Endothelial cell (in vitro differentiated cells): ENCODE data around the gene KAT2A. TPM values are rescaled to one million over a fixed set of nuclear protein-coding genes. Genes with fewer than 3 reads are reported as not detected.
A peak's percentile ranks its signal among the peaks of the same experiment; 100 is the strongest.

Experiments
- DNase-seq: peaks from one replicate; pipeline ENCODE4 v3.0.0; 2021; ENCODE audit warnings: low spot score
- H3K27ac Mint-ChIP-seq: one replicate; pipeline ENCODE4 v1.8.0; 2021; ENCODE audit warnings: mixed read lengths, inconsistent platforms; ENCODE audit not compliant: unreplicated experiment
- H3K27me3 Mint-ChIP-seq: one replicate; pipeline ENCODE4 v1.8.0; 2021; ENCODE audit warnings: mild to moderate bottlenecking, moderate library complexity, mixed read lengths, inconsistent platforms; ENCODE audit not compliant: unreplicated experiment
- H3K36me3 Mint-ChIP-seq: one replicate; pipeline ENCODE4 v1.8.0; 2021; ENCODE audit warnings: mild to moderate bottlenecking, low read depth, mixed read lengths, inconsistent platforms; ENCODE audit not compliant: unreplicated experiment
- H3K4me1 Mint-ChIP-seq: one replicate; pipeline ENCODE4 v1.8.0; 2021; ENCODE audit warnings: mild to moderate bottlenecking, mixed read lengths, inconsistent platforms; ENCODE audit not compliant: unreplicated experiment
- H3K4me3 Mint-ChIP-seq: one replicate; pipeline ENCODE4 v1.8.0; 2021; ENCODE audit warnings: mild to moderate bottlenecking, mixed read lengths, inconsistent platforms; ENCODE audit not compliant: unreplicated experiment
- H3K9me3 Mint-ChIP-seq: one replicate; pipeline ENCODE4 v1.8.0; 2021; ENCODE audit warnings: mixed read lengths, inconsistent platforms; ENCODE audit not compliant: unreplicated experiment
- total RNA-seq: library from RNA; stranded (reverse); fragmentation: NEBNext Ultra II Directional; extraction: Animal tissue kit (Norgen Biotek cat#: 25700); gene quantifications from one replicate; pipeline ENCODE4 v1.2.1, GENCODE V29; 2021; ENCODE audit not compliant: unreplicated experiment
- TF ChIP-seq, protein P1 (sequence below): fragments of 200-600 bp; sonication (generic); IDR thresholded peaks from one replicate; pipeline ENCODE4 v1.5.0; 2021; ENCODE audit warnings: antibody characterized with exemption; ENCODE audit not compliant: unreplicated experiment

Gene KAT2A
- total RNA-seq, 1 donor from 2014 or later, result 22.8 TPM

- peak; percentile 80 for DNase-seq
- H3K27ac Mint-ChIP-seq, result no peak overlapping the region
Measured at GRCh38 chr17:42067371-42068091, 53.6 kb downstream of the KAT2A start.

DNA sequence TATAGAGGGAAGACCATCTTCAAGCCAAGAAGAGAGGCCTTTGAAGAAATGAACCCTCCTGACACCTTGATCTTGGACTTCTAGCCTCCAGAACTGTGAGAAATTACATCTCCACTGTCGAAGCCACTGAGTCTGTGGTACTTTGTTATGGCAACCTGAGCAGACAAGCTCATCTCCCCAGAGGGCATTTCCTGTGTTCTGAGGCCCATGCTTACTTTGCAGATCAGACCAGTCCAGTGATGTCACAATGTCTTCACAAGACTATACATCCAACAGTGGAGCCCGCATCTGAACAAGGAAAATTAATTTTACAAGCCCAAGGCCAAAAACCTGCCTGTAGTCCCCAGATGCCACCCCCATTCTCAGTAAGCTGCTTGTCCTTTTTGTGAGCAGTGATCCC, 56.0 kb downstream of the KAT2A start:
- no peaks in the 10 kb centered on the region for H3K36me3 Mint-ChIP-seq
- no peak for DNase-seq
- no peaks in the 10 kb centered on the region for H3K9me3 Mint-ChIP-seq
- H3K4me3 Mint-ChIP-seq, result no peak overlapping the region
- H3K4me1 Mint-ChIP-seq, result peaks cover 12% of the 10 kb centered on the region
- TF ChIP-seq, protein P1, sequence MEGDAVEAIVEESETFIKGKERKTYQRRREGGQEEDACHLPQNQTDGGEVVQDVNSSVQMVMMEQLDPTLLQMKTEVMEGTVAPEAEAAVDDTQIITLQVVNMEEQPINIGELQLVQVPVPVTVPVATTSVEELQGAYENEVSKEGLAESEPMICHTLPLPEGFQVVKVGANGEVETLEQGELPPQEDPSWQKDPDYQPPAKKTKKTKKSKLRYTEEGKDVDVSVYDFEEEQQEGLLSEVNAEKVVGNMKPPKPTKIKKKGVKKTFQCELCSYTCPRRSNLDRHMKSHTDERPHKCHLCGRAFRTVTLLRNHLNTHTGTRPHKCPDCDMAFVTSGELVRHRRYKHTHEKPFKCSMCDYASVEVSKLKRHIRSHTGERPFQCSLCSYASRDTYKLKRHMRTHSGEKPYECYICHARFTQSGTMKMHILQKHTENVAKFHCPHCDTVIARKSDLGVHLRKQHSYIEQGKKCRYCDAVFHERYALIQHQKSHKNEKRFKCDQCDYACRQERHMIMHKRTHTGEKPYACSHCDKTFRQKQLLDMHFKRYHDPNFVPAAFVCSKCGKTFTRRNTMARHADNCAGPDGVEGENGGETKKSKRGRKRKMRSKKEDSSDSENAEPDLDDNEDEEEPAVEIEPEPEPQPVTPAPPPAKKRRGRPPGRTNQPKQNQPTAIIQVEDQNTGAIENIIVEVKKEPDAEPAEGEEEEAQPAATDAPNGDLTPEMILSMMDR, result no peak
- H3K27ac Mint-ChIP-seq, result no peak overlapping the region
- peaks cover 9% of the 10 kb centered on the region for H3K27me3 Mint-ChIP-seq

More at GRCh38 chr17:42067371-42068091, 53.6 kb downstream of the KAT2A start:
- Mint-ChIP-seq H3K27me3 (peaks cover 10% of the 10 kb centered on the region), H3K36me3 (no peaks in the 10 kb centered on the region), H3K4me1 (peaks cover 14% of the 10 kb centered on the region), H3K4me3 (no peak overlapping the region), H3K9me3 (no peaks in the 10 kb centered on the region)
- TF ChIP-seq, protein P1, result peak; percentile 97

Other genes starting within 250 kb of the KAT2A start
- 376 TPM for gene ACLY, start 202.4 kb downstream of the KAT2A start, total RNA-seq
- gene ODAD4, start 190.8 kb downstream of the KAT2A start, total RNA-seq, result 2.2 TPM
- 82.1 TPM for gene CNP, start 154.6 kb downstream of the KAT2A start, total RNA-seq
- gene DNAJC7, start 103.9 kb downstream of the KAT2A start, total RNA-seq, result 92.8 TPM
- 67.4 TPM for gene NKIRAS2, start 101.3 kb downstream of the KAT2A start, total RNA-seq
- gene C17orf113, start 70.8 kb downstream of the KAT2A start, total RNA-seq, result 1.6 TPM
- gene ZNF385C, start 22.9 kb downstream of the KAT2A start, total RNA-seq, result 1.3 TPM
- gene DHX58, start 8.7 kb downstream of the KAT2A start, total RNA-seq, result 0.41 TPM
- not detected for gene HSPB9, start 1.4 kb upstream of the KAT2A start, total RNA-seq
- gene RAB5C, start 33.6 kb upstream of the KAT2A start, total RNA-seq, result 144 TPM
- 0.08 TPM for gene KCNH4, start 59.8 kb upstream of the KAT2A start, total RNA-seq
- not detected for gene HCRT, start 64.1 kb upstream of the KAT2A start, total RNA-seq
- 7.2 TPM for gene GHDC, start 73.1 kb upstream of the KAT2A start, total RNA-seq
- gene STAT5B, start 155.0 kb upstream of the KAT2A start, total RNA-seq, result 40.2 TPM
- gene STAT5A, start 167.1 kb upstream of the KAT2A start, total RNA-seq, result 67.2 TPM